Hepatic stellate cell (primary cell): ENCODE measurements around the gene NR1H3.
"Not testable (repeated sequence)": the region's sequence is repeated elsewhere in the genome, so short reads cannot be mapped to it uniquely, and the experiment has no call there.

Experiments used
- DNase-seq: peaks from one replicate; pipeline ENCODE4 v3.0.0; 2011; ENCODE audit warnings: low spot score

The NR1H3 gene

DNA sequence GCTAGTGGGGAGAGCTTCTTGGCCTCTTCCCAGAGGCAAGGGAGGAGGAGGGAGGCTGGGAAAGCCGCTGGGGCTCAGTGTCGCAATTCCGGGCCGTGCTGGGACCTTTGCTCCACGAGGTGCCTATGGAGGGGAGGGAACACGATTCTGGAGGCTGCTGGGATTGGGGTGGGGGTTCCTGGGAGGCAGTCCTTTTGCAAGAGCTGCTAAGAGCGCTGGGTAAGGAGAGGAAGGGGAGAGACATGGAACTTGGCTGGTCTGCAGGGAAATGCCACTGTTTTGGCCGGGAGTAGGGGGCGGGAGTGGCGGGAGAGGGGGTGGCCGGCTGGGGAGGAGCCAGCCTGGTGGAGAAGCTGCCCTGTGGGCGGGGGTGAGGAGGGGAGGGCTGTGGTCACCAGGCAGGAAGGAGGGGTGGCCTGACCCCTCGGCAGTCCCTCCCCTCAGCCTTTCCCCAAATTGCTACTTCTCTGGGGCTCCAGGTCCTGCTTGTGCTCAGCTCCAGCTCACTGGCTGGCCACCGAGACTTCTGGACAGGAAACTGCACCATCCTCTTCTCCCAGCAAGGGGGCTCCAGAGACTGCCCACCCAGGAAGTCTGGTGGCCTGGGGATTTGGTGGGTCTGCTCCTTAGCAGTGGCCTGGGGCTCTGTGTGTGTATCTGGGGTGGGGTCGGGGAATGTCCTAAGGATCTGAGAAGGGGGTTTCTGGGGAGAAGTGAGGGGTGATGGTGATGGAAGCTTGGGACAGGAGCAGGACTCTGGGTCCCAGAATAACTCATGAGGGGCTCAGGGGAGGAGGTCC, at the start of gene NR1H3:
Gene NR1H3, plus strand, starts transcription at position 480 of the 800 bp plus-strand sequence. CDS start 1,221 bp downstream, outside the sequence.
- peak; percentile 83 for DNase-seq

DNA sequence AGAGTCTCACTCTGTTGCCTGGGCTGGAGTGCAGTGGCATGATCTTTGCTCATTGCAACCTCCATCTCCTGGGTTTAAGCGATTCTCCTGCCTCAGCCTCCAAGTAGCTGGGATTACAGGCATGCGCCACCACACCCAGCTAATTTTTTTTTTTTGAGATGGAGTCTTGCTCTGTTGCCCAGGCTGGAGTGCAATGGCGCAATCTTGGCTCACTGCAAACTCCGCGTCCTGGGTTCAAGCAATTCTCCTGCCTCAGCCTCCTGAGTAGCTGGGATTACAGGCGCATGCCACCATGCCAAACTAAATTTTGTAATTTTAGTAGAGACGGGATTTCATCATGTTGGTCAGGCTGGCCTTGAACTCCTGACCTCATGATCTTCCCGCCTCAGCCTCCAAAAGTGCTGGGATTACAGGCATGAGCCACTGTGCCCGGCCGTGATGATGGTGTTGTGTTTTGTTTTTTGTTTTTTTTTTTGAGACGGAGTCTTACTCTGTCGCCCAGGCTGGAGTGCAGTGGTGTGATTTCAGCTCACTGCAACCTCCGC, 49.7 kb upstream of the NR1H3 start:
- not testable (repeated sequence) for DNase-seq

DNA sequence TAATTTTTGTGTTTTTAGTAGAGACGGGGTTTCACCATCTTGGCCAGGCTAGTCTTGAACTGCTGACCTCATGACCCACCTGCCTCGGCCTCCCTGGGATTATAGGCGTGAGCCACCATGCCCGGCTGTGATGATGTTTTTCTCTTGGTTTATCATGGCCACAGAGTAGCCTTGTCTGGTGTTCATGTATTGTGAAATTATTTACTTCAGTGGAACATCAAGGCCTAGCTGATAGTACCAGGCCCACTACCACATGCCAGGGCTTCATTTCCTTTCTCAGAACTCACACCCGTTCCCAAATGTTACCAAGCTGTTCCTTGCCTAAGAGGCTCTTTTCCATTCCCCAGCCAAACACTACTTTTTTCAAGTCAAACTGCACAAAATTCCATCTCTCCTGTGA, 49.2 kb upstream of the NR1H3 start:
- DNase-seq = no peak

DNA sequence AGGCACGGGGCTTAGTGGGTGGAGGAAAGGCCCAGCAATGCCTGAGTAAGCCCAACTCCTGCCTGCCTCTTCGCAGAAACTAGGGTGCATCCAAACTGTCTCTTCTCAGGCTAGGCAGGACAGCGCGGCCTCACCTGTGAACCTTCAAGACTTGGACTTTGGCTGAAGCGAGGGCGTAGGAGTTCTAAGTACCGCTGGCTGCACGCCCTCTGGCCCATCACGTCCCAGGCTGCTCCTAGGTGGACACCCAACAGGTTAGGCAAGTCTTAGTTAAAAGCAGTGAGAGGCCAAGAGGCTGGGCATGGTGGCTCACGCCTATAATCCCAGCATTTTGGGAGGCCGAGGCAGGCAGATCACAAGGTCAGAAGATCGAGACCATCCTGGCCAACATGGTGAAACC, 44.9 kb upstream of the NR1H3 start:
- DNase-seq = no peak

DNA sequence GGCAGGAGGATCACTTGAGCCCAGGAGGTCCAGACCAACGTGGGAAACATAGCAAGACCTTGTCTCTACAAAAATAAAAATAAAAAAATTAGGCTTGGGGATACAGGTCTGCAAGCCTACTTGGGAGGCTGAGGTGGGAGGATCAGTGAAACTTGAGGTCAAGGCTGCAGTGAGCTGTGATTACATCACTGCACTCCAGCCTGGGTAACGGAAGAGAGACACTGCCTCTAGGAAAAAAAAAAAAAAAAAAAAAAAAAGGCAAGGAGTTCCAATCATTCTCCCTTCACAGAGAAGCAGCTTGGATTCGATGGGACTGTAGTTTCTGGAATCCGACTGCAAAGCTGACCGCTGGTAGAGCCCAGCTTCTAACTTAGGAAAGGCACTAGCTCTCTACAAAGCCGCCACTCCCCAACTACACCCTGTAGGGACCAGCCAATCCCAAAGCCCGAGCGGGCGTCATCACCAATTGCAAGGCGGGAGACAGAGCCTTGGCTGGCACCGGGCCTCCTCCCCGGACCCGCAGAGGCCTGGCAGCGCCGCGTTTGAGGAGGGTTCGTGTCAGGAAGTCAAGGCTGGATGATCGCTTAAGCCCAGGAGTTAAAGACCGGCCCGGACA, 43.7 kb upstream of the NR1H3 start:
- DNase-seq = peak; percentile 87

DNA sequence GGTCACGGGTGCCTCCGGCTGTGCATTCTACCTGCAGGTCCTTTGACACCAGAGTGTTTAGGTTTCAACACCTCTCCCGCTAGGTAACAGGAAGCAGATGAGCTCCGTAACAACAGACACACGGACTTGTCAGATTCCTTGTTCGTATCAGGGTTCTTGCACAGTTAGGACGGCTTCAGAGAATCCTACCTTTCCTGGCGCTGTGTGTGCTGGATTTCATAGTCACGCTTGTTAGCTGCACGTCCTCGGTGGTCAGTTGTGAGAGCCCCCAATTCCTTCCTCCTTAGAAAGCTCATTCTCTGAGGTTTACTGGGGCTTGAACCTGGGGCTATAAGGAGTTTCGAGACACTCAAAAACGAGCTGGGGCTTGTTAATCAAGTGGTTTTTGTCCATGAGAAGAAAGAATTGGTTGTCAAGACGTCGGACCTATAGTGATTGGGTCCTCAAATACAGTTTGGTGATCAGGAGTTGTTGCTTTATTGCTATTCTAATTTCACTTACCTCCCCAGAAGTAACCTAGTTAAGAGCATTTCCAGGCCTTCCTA, 42.4 kb upstream of the NR1H3 start:
- no peak for DNase-seq

DNA sequence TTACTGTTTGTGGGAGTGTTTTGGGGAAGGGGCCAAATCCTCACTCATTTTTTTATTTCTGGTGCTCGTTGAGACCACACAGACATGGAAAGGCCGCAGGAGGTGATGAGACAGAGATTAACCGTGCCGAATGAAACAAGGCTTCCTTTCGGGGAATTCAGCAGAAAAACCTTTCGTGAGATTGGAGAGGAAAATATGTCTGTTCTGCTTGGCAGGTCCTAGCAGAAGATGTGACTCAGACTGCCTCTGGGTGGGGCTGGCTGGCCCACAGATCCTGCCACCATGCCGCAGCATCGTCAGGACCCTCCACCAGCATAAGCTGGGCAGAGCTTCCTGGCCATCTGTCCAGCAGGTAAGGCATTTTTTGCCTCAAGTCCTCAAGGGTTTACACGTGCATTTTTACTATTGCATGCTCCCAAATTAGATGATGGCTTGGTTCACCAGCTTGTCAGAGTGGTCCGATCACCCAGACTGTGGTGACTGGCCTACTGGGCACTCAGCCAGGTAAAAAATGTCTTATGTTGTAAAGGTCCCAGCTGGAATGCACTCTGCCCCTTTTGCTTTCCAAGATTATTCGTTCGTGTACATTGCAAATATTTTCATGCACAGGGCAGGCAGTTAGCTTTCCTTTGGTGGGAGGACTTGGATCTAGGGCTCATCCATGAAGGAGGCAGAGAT, 41.5 kb upstream of the NR1H3 start:
- peak; percentile 87 for DNase-seq

- peak; percentile 73 for DNase-seq
These were observed 37.4 kb upstream of the NR1H3 start for GRCh38 chr11:47220401-47220821.

DNA sequence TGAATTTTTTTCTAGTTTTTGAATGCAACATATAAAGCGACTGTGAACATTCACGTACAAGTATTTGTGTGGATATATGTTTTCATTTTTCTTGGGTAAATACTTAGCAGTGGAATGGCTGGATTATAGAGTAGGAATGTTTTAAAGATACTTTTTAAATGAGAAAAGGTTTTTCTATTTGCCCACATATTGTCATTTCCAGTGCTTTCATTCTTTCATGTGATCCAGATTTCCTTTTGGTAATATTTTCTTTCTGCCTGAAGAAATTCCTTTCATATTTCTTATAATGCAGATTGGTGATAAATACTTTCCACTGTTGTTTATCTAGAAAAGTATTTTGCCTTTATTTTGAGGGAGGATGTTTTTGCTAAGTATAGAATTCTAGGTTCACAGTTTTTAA, 35.1 kb upstream of the NR1H3 start:
- no peak for DNase-seq

GRCh38 chr11:47225552-47226400, 32.0 kb upstream of the NR1H3 start:
- no peak for DNase-seq

- no peak for DNase-seq
These were observed 28.6 kb upstream of the NR1H3 start for GRCh38 chr11:47229161-47229560.

GRCh38 chr11:47233051-47233450, 24.7 kb upstream of the NR1H3 start:
- DNase-seq = no peak

DNA sequence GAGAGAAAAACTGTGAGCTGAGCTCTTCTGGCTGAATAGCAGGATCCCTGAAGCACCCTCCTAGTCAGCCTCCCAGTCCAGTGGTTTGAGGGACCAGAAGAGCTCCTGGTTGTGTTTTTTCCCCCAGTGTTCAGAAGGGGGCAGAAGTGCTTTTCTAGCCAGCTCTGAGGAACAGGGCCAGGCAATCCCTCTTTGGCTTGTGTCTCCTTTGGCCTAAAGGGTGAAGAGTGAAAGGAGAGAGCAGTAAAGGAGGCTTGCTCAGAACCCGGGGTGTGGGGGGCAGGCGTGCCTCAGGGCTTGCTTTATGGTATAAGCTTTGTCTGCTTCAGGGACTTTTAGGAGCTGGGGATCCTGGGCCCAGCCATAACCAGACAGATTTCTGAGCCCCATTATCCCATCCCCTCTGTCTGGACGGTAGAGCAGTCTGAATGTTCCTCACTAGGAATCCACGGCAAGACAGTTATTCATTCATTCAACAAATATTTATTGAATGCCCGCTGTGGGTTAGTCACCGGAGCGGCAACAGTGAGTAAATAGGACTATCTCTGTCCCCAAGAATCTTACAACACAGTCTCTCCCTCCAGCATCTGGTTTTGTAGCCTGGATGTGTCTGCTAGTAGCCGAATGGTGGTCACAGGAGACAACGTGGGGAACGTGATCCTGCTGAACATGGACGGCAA, 23.7 kb upstream of the NR1H3 start:
- DNase-seq = peak; percentile 53

GRCh38 chr11:47234669-47235100, 23.1 kb upstream of the NR1H3 start:
- DNase-seq = no peak

DNA sequence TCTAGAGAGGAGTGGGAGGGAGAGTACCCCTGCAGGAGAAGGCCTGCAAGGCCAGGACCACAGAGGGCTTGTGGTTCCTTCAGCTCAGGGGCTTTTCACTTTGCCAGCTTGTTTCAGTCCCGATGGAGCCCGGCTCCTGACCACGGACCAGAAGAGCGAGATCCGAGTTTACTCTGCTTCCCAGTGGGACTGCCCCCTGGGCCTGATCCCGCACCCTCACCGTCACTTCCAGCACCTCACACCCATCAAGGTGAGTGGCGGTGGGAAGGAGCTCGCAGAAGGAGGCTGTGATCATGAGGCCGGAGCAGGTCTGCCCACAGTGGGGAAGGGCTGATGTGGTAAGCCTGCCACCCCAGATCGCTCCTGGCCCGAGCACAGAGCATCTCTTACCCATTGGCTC, 22.6 kb upstream of the NR1H3 start:
- DNase-seq = no peak

GRCh38 chr11:47236482-47236881, 21.3 kb upstream of the NR1H3 start:
- DNase-seq = no peak

GRCh38 chr11:47239852-47240251, 17.9 kb upstream of the NR1H3 start:
- no peak for DNase-seq

DNA sequence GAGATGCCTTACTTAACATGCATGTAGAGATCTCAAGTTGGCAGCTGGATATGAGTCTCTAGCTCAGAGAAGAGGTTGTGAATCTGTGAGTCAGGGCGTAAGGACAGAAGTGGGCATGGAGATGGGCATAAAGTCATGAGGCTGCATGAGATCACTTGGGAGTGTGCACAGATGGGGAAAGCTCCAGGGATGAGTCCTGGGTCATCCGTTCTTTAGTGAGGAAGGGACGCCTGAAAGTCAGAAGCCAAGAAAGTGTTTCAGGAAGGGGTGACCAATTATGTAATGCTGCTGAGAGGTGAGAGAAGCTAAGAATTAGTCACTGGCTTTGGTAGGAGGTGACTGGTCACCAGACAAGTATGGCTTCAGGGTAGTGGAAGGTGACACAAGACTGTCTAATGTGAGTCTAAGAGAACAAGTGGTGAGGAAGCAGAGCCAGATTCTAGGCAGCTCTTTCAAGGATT, 15.9 kb upstream of the NR1H3 start:
- DNase-seq = no peak

DNA sequence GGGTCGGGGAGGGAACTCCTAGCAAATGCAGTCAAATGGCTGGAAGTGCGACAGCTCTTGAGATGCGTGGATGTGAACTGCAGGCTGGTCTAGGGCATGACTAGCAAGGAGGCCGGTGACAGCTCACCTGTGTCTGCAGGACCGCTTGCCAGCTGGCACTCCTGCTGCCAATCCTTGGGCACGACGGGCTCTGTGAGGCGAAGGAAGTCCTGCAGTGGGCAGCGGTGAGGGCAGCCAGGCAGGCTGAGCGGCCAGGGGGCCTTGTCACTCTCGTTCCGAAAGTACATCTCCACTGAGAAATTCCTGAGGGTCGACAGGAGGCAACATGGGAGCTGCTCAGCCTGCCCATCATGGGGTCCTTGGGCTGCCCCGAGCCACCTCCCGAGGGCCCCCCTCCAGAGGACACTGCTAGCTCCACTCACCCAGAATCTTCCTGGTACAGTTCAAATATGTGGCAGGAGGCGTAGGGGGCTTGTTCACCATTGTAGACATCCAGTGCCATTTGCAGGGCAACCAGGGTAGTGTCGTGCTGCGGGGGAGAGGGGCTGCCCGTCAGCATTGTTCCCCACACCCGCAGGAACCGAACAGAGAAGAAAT, 15.1 kb upstream of the NR1H3 start:
- DNase-seq = no peak

DNA sequence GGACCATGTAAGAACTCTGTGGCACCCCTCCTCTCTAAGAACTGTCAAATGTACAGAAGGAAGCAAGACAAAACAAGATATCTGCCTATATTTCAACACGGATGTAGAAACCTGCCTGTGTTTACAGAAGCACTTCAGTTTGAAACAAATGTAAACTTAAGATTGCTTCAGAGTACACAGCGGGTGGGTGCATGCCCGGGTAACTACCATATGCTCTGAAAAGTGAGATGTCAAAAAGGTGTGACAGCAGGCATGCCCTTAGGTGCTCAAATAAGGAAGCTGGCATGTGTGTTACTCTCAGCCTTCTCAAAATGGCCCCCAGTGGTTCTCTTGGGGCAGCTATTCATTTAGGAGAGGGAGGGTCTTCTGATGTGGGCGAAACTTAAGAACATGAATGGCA, 14.3 kb upstream of the NR1H3 start:
- DNase-seq = no peak
